ENCODE measurements around the gene AMFR. TPM values are rescaled to one million over a fixed set of nuclear protein-coding genes. Genes with fewer than 3 reads are reported as not detected.

Gene AMFR
- 68.9 TPM for total RNA-seq
- long read RNA-seq, transcript AMFR-201 (14 exons, 3,600 nt), result major isoform, 36 of 42 reads
- long read RNA-seq, partial matches to known transcripts, result 3 of 42 reads
- long read RNA-seq, other reads (novel, unspliced or antisense), result 0 of 42 reads

GRCh38 chr16:56425439-56425832 is at the start of gene AMFR:
Gene AMFR (minus strand): TSS chr16:56425545. CDS start chr16:56425327, 218 bp downstream.
- peak; percentile 95 for ATAC-seq
- intact Hi-C loops (cut with DNase I), result no loop called here
- DNase-seq (ENCODE audit: missing footprints), result peak; percentile 88

- intact Hi-C loops (cut with DNase I), result no loop called here
- ATAC-seq (no peak), DNase-seq (ENCODE audit: missing footprints) (no peak)
Measured at GRCh38 chr16:56470666-56471065, 45.3 kb upstream of the AMFR start.

- ATAC-seq, result no peak
- intact Hi-C loops (cut with DNase I), result no loop called here
- no peak for DNase-seq (ENCODE audit: missing footprints)
Measured at GRCh38 chr16:56470232-56470631, 44.9 kb upstream of the AMFR start.

- ATAC-seq, result no peak
- DNase-seq (ENCODE audit: missing footprints), result no peak
- intact Hi-C loops (cut with DNase I), result no loop called here
Measured at GRCh38 chr16:56469748-56470147, 44.4 kb upstream of the AMFR start.

- ATAC-seq (no peak), DNase-seq (ENCODE audit: missing footprints) (no peak)
- intact Hi-C loops (cut with DNase I), result no loop called here
Measured at GRCh38 chr16:56468800-56469199, 43.5 kb upstream of the AMFR start.

- ATAC-seq (no peak), DNase-seq (ENCODE audit: missing footprints) (no peak)
- intact Hi-C loops (cut with DNase I), result no loop called here
Measured at GRCh38 chr16:56466344-56466743, 41.0 kb upstream of the AMFR start.

GRCh38 chr16:56463153-56463552 is 37.8 kb upstream of the AMFR start:
- intact Hi-C loops (cut with DNase I), result no loop called here
- no peak for DNase-seq (ENCODE audit: missing footprints)

GRCh38 chr16:56462064-56462796 is 36.9 kb upstream of the AMFR start:
- intact Hi-C loops (cut with DNase I), result no loop called here
- no peak for DNase-seq (ENCODE audit: missing footprints)
- ATAC-seq, result no peak

More at GRCh38 chr16:56463153-56463552, 37.8 kb upstream of the AMFR start:
- no peak for ATAC-seq

- ATAC-seq (no peak), DNase-seq (ENCODE audit: missing footprints) (no peak)
- intact Hi-C loops (cut with DNase I), result no loop called here
Measured at GRCh38 chr16:56460101-56460500, 34.8 kb upstream of the AMFR start.

- ATAC-seq (no peak), DNase-seq (ENCODE audit: missing footprints) (no peak)
- intact Hi-C loops (cut with DNase I), result no loop called here
Measured at GRCh38 chr16:56457927-56458470, 32.7 kb upstream of the AMFR start.

GRCh38 chr16:56451753-56452689 is 26.7 kb upstream of the AMFR start:
- ATAC-seq (peak; percentile 51), DNase-seq (ENCODE audit: missing footprints) (no peak)
- intact Hi-C loops (cut with DNase I), result no loop called here

GRCh38 chr16:56450986-56451752 is 25.8 kb upstream of the AMFR start, which contains the start of the genes NUDT21 and OGFOD1:
Gene NUDT21 (minus strand): TSS chr16:56451332. CDS start chr16:56451202, 130 bp downstream.
Gene OGFOD1 (plus strand): TSS chr16:56451554. CDS start chr16:56451613, 59 bp downstream.
- ATAC-seq (peak; percentile 100), DNase-seq (ENCODE audit: missing footprints) (peak; percentile 96)
- intact Hi-C loops (cut with DNase I), result no loop called here

GRCh38 chr16:56450275-56450985 is 25.1 kb upstream of the AMFR start:
- no peak for DNase-seq (ENCODE audit: missing footprints)
- no peak for ATAC-seq
- intact Hi-C loops (cut with DNase I), result no loop called here

- no peak for DNase-seq (ENCODE audit: missing footprints)
- ATAC-seq, result no peak
- intact Hi-C loops (cut with DNase I), result no loop called here
Measured at GRCh38 chr16:56448005-56448404, 22.7 kb upstream of the AMFR start.

GRCh38 chr16:56447286-56447685 is 21.9 kb upstream of the AMFR start:
- intact Hi-C loops (cut with DNase I), result no loop called here
- ATAC-seq, result no peak
- no peak for DNase-seq (ENCODE audit: missing footprints)

GRCh38 chr16:56438038-56438437 is 12.7 kb upstream of the AMFR start:
- DNase-seq (ENCODE audit: missing footprints), result no peak
- intact Hi-C loops (cut with DNase I), result no loop called here
- no peak for ATAC-seq

- no peak for ATAC-seq
Measured at GRCh38 chr16:56436258-56436657, 10.9 kb upstream of the AMFR start.

GRCh38 chr16:56428091-56428490 is 2.7 kb upstream of the AMFR start:
- ATAC-seq (no peak), DNase-seq (ENCODE audit: missing footprints) (no peak)
- intact Hi-C loops (cut with DNase I), result no loop called here

More at GRCh38 chr16:56436258-56436657, 10.9 kb upstream of the AMFR start:
- no peak for DNase-seq (ENCODE audit: missing footprints)
- intact Hi-C loops (cut with DNase I), result no loop called here
